ENCODE measurements around the gene REEP2.
"Not testable (repeated sequence)": the region's sequence is repeated elsewhere in the genome, so short reads cannot be mapped to it uniquely, and the experiment has no call there.

REEP2 gene, protein sequence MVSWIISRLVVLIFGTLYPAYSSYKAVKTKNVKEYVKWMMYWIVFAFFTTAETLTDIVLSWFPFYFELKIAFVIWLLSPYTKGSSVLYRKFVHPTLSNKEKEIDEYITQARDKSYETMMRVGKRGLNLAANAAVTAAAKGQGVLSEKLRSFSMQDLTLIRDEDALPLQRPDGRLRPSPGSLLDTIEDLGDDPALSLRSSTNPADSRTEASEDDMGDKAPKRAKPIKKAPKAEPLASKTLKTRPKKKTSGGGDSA

DNA sequence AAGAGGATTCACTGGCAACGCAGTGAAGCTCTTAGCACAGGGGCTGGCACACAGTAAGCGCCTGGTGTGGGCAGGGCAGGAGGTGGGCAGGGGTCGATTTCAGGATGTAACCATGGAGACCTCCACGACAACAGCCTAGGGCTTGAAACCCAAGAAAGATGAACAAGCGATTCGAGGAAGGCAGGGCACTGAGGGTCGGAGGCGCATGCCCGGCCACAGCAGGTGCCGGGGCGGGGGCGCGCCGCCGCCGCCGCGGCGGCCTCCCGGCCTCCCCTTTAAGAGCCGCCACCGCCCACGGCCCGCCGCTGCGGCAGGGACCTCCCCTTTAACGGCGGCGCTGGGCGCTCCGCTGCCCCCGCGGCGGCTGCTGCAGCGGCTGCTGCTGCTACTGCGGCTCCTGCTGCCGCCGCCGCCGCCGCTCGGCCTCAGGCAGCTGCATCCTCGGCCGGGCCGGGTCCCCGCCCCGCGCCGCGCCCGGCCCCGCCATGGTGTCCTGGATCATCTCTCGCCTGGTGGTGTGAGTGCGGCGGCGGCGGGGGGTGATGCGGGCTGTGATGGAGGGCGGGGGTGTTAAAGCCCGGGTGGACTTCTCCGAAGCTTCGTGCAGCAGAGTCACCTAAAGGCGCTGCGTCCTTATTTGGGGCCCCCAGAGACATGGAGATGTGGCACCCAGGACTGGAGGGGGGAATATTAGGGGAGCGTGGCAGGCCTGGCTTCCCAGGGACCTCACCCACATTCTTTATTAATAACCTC lies at the start of gene REEP2:
REEP2 (plus strand) TSS at position 334 of the 753 bp plus-strand sequence; CDS start at position 486, 152 bp downstream.
- DNase-seq, result peak; percentile 79
- Mint-ChIP-seq H3K27ac (peak within 1 kb of the TSS; percentile 16), H3K9me3 (no peaks in the 10 kb centered on the region), H3K4me1 (ENCODE audit: low read depth) (peaks cover 16% of the 10 kb centered on the region), H3K4me3 (peak within 1 kb of the TSS; percentile 79), H3K36me3 (ENCODE audit: low read depth) (peaks cover 33% of the 10 kb centered on the region), H3K27me3 (peaks cover 4% of the 10 kb centered on the region)

DNA sequence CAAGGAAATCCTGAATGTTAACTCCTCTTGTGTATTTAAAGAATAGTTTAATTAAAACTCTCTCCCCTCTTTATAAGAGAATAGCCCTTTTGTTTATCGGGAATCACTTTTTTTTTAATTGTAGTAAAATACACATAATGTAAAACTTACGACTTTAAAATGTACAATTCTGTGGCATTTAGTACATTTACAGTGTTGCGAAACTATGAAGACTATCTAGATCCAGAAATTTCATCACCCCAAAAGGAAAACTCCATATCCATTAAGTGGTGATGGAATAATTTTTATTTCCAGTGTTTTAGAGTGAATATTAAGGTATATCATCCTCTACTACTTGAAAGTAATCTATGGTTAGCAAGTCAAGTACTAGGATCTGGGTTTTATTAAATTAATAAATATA lies 49.5 kb upstream of the REEP2 start:
- no peaks in the 10 kb centered on the region for H3K27me3 Mint-ChIP-seq
- no peak overlapping the region for H3K4me3 Mint-ChIP-seq
- H3K36me3 Mint-ChIP-seq (ENCODE audit: low read depth), result peaks cover 71% of the 10 kb centered on the region
- H3K9me3 Mint-ChIP-seq, result no peaks in the 10 kb centered on the region
- DNase-seq, result no peak
- no peak overlapping the region for H3K27ac Mint-ChIP-seq
- no peaks in the 10 kb centered on the region for H3K4me1 Mint-ChIP-seq (ENCODE audit: low read depth)

DNA sequence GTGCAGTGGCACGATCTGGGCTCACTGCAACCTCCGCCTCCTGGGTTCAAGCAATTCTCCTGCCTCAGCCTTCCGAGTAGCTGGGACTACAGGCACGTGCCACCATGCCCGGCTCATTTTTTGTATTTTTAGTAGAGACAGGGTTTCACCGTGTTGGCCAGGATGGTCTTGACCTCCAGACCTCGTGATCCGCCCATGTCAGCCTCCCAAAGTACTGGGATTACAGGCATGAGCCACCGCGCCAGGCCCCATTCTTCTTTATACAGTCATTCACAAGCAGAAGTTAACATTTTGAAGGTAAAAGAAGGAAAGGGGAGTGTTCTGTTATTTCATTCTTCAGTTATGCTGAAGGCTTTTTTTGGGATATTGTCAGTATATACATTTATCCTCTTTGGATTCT lies 48.9 kb upstream of the REEP2 start:
- H3K27ac Mint-ChIP-seq, result peak overlapping the region; percentile 34
- H3K4me1 Mint-ChIP-seq (ENCODE audit: low read depth); H3K27me3 Mint-ChIP-seq; H3K4me3 Mint-ChIP-seq; DNase-seq; H3K9me3 Mint-ChIP-seq: not testable (repeated sequence)
- peaks cover 77% of the 10 kb centered on the region for H3K36me3 Mint-ChIP-seq (ENCODE audit: low read depth)

DNA sequence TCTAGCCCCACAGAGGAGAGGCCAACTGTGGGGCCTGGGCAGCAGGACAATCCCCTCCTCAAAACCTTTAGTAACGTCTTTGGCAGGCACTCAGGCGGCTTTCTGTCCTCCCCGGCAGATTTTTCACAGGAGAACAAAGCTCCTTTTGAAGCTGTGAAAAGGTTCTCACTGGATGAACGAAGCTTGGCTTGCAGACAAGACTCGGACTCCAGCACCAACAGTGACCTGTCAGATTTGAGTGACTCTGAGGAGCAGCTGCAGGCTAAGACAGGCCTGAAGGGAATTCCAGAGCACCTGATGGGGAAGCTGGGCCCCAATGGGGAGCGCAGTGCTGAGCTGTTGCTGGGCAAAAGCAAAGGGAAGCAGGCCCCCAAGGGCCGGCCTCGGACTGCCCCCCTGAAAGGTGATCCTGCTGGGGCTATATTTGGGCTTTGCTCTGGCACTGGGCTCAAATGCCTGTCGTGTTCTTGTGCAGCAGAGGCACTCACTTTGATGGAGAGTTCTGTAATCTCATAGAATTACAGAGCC lies 46.9 kb upstream of the REEP2 start:
- DNase-seq, result no peak
- peaks cover 74% of the 10 kb centered on the region for H3K36me3 Mint-ChIP-seq (ENCODE audit: low read depth)
- no peaks in the 10 kb centered on the region for H3K9me3 Mint-ChIP-seq
- H3K27me3 Mint-ChIP-seq, result no peaks in the 10 kb centered on the region
- no peaks in the 10 kb centered on the region for H3K4me1 Mint-ChIP-seq (ENCODE audit: low read depth)
- H3K4me3 Mint-ChIP-seq, result no peak overlapping the region
- no peak overlapping the region for H3K27ac Mint-ChIP-seq

DNA sequence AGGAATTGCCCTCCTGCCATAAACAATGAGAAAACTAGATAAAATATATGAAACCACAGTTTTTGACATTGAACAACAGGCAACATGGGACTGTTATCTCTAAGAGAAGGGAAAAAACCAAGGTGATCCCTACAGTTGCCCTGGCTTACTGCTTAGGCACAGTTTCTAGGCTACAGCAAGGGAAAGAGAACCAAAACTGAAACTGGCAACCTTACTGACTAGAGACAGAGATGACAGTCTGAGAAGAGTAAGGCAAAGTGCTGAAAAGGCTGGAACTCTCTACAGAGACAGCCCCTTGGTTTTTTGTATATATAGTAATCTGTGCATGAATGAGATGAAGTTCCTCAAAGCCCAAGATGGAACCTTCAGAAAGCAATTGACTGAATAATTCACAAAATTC lies 36.2 kb upstream of the REEP2 start:
- Mint-ChIP-seq H3K27me3 (no peaks in the 10 kb centered on the region), H3K4me3 (no peak overlapping the region), H3K36me3 (ENCODE audit: low read depth) (peaks cover 76% of the 10 kb centered on the region), H3K4me1 (ENCODE audit: low read depth) (peaks cover 16% of the 10 kb centered on the region), H3K9me3 (no peaks in the 10 kb centered on the region), H3K27ac (peak overlapping the region; percentile 24)
- DNase-seq, result no peak

DNA sequence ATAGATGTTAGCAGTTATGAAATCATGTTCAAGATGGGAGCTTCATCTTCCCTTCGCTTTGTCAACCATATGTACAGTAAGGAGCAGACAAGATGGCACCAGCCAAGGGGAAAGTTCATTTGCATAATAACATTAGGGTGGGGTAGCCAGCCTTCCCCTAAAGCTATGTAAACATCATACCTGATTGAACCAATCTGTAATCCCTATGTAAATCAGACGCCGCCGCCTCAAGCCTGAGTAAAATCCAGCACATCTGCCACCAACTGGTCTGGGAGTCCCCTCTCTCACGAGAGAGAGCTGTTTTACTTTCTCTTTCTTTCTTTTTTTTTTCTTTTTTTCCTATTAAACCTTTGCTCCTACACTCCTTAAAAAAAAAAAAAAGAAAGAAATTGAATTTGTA lies 30.8 kb upstream of the REEP2 start:
- Mint-ChIP-seq H3K9me3 (no peaks in the 10 kb centered on the region), H3K36me3 (ENCODE audit: low read depth) (peaks cover 68% of the 10 kb centered on the region), H3K27me3 (no peaks in the 10 kb centered on the region), H3K4me3 (no peak overlapping the region), H3K4me1 (ENCODE audit: low read depth) (peaks cover 14% of the 10 kb centered on the region), H3K27ac (peak overlapping the region; percentile 73)
- DNase-seq, result no peak

DNA sequence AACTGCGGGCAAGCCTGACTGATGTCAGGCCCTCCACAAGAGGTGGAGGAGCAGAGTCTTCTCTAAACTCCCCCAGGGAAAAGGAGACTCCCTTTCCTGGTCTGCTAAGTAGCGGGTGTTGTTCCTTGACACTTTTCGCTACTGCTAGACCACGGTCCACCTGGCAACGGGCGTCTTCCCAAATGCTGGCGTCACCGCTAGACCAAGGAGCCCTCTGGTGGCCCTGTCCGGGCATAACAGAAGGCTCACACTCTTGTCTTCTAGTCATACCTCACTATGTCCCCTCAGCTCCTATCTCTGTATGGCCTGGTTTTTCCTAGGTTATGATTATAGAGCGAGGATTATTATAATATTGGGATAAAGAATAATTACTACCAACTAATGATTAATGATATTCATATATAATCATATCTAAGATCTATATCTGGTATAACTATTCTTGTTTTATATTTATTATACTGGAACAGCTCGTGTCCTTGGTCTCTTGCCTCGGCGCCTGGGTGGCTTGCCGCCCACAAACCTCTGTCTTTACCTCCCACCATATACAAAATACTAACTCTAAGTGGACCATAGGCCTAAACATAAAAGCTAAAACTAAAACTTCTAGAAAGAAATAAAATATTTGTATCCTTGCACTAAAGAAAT lies 27.7 kb upstream of the REEP2 start:
- peak; percentile 47 for DNase-seq
- H3K4me3 Mint-ChIP-seq, H3K27ac Mint-ChIP-seq, H3K9me3 Mint-ChIP-seq, H3K27me3 Mint-ChIP-seq: not testable (repeated sequence)
- Mint-ChIP-seq H3K36me3 (ENCODE audit: low read depth) (peaks cover 71% of the 10 kb centered on the region), H3K4me1 (ENCODE audit: low read depth) (peaks cover 13% of the 10 kb centered on the region)

DNA sequence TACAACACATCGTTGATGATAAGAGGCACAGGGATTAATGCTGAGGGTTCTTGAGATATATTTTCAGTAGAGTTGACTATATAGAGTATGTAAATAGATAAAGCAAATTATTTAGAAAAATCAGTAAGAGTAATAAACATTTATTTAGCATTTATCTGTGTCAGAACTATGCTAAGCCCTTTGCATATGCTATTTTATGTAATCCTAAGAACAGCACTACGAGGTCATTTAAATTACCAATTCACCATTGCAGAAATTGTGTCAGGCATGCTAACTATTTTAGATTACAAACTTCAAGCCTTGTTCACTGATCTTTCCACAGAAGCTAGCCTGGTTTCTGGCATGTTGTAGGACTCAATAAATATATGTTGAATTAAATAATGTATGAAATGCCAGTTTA lies 20.4 kb upstream of the REEP2 start:
- H3K4me3 Mint-ChIP-seq, result no peak overlapping the region
- H3K36me3 Mint-ChIP-seq (ENCODE audit: low read depth), result peaks cover 92% of the 10 kb centered on the region
- no peak for DNase-seq
- no peaks in the 10 kb centered on the region for H3K27me3 Mint-ChIP-seq
- no peak overlapping the region for H3K27ac Mint-ChIP-seq
- H3K9me3 Mint-ChIP-seq, result no peaks in the 10 kb centered on the region
- H3K4me1 Mint-ChIP-seq (ENCODE audit: low read depth), result no peaks in the 10 kb centered on the region

DNA sequence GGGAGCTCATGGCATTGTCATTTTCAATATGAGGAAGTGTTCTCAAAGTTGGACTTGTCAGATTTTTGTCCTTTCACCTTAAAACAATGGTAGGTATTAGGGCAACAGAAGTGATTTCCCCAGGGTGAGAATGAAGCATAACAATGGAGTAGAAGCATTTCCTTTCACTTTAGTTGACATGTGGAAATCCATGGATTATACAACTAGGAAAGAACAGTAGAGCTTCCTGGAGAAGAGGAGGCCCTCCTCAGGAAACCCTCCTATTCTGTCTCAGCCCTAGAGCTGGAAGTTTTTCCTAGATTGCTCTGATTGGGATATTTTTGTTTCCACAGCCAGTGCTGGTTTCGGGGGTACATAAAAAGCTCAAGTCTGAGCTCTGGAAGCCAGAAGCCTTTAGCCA lies 13.8 kb upstream of the REEP2 start:
- no peak overlapping the region for H3K4me3 Mint-ChIP-seq
- no peaks in the 10 kb centered on the region for H3K27me3 Mint-ChIP-seq
- H3K36me3 Mint-ChIP-seq (ENCODE audit: low read depth), result peaks cover 90% of the 10 kb centered on the region
- no peak for DNase-seq
- H3K9me3 Mint-ChIP-seq, result no peaks in the 10 kb centered on the region
- no peak overlapping the region for H3K27ac Mint-ChIP-seq
- H3K4me1 Mint-ChIP-seq (ENCODE audit: low read depth), result no peaks in the 10 kb centered on the region

DNA sequence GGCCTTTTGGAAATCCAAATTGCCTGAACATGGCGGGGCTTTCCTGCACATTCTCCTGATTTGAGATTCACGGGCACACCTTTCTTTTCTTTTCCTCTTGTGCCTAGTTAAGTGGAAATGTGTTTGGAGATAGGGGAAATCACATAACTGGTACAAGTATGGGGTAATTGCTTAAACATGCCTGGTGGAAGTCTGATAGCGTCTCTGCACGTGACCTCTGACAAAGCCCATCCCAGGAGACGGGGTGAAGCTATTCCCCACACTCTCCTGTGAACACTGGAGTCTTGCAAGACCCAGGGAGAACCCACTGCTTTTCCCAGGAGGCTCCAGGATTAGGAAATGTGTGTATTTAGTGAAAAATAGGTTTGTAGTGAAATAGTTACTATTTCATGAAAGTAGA lies 2.9 kb upstream of the REEP2 start:
- H3K9me3 Mint-ChIP-seq, result no peaks in the 10 kb centered on the region
- peaks cover 16% of the 10 kb centered on the region for H3K4me1 Mint-ChIP-seq (ENCODE audit: low read depth)
- H3K27me3 Mint-ChIP-seq, result peaks cover 4% of the 10 kb centered on the region
- no peak overlapping the region for H3K27ac Mint-ChIP-seq
- DNase-seq, result no peak
- H3K36me3 Mint-ChIP-seq (ENCODE audit: low read depth), result peaks cover 62% of the 10 kb centered on the region
- H3K4me3 Mint-ChIP-seq, result no peak overlapping the region

DNA sequence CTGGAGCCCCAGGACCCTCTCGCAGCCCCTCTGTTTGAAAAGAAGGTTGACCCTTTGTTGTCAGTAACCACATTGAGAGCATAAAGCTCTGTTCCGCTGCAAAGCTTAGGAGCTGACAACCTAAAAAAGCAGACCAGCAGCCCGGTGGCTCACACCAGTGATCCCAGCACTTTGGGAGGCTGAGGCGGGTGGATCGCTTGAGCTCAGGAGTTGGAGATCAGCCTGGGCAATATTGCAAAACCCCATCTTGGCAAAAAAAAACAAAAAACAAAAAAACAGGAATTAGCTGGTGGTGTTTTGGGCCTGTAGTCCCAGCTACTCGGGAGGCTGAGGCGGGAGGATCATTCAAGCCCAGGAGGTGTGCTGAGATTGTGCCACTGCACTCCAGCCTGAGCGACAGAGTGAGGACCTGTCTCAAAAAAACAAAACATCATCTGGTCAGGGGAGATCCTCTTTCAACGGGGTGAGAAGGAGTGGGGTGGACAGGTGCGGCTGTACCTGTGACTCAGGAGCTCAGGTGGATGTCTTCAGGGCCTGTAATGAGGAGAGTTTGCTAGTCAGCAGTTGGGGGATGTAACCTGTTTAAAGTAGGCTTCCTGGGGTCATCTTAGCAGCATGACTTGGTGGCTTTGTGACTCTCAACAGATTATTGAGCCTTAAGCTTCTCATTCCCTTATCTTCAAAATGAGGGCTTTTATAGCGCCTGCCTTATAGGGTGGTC lies 694 bp upstream of the REEP2 start:
- Mint-ChIP-seq H3K4me1 (ENCODE audit: low read depth) (peaks cover 16% of the 10 kb centered on the region), H3K4me3 (peak overlapping the region; percentile 72), H3K36me3 (ENCODE audit: low read depth) (peaks cover 41% of the 10 kb centered on the region), H3K9me3 (no peaks in the 10 kb centered on the region), H3K27ac (peak overlapping the region; percentile 16), H3K27me3 (peaks cover 4% of the 10 kb centered on the region)
- no peak for DNase-seq

DNA sequence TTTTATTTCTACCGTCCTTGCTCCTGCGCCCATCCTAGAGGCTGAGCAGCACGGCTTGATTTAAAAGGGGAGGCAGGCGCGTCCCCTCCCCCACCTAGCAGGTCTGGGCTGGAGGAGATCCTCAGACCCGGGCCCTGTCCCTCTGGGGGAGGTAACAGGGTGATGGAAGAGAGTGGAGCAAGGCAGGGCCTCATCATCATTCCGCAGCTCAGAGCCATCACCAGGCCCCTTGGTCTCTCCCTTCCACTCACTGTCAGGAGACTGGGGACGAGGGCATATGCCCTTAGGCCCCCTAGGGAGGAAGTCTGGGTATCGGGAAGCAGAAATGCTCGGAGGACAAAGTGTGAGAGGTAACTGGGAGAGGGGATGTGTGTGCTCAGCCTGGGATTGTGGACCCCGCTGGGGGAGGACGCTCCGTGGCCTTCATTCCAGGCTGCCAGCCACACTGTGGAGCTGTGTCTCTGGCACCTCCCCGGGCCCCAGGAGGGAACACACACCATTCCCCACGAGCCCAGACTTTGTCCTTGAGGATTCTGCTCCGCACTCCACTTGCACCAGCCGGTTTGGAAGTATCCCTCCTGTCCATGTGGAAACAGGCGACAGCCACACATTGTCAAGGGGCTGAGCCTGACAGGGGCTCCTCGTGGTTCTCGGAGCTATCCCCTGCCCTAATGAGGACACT lies 761 bp downstream of the REEP2 start:
- Mint-ChIP-seq H3K36me3 (ENCODE audit: low read depth) (peaks cover 28% of the 10 kb centered on the region), H3K9me3 (no peaks in the 10 kb centered on the region), H3K27me3 (peaks cover 4% of the 10 kb centered on the region), H3K4me3 (peak overlapping the region; percentile 79), H3K27ac (no peak overlapping the region), H3K4me1 (ENCODE audit: low read depth) (peaks cover 16% of the 10 kb centered on the region)
- DNase-seq, result no peak

DNA sequence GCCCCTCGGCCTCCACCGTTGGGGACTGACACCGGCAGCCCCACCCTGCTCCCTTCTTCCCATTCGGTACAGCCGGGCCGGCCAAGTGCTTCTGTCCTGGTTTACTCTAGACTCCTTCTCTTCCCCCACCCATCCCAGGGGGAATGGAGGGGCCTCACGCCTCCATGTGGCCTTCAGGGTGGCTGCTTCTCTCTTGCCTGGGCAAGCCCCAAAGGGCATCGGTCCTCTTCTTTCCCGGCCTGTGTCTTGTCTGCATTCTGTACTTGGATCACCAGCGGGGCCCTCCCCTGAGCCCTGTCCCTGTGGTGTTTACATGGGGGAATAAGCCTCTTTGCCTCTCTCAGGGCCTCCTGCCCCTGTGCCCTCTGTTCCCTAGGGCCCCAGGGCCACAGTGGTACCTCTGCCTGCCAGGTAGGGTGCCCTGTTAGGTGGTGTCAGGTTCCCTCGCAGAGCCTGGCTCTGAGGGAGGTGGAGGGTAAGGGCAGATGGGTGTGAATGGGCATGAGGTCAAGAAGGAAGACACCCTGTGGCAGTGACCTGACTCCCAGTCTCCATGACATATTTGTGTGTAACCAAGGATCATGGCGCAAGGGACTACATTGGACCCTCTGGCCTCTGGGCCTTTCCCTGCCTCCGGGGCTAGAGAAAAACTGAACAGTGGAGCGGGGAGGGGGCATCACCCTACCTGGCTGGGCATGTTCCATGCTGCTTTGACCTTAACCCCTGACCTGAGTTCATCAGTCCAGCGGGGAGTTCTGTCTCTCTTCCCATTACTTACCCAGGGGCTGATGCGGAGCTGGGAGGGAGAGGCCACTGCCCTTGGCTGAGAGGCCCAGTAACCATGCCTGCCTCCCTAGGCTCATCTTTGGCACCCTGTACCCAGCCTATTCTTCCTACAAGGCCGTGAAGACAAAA lies 1.6 kb downstream of the REEP2 start:
- Mint-ChIP-seq H3K27ac (no peak overlapping the region), H3K4me1 (ENCODE audit: low read depth) (peaks cover 16% of the 10 kb centered on the region), H3K9me3 (no peaks in the 10 kb centered on the region), H3K27me3 (peaks cover 4% of the 10 kb centered on the region), H3K4me3 (peak overlapping the region; percentile 79), H3K36me3 (ENCODE audit: low read depth) (peaks cover 20% of the 10 kb centered on the region)
- DNase-seq, result no peak
